ENCODE results near the gene SNX13. TPM values are rescaled to one million over a fixed set of nuclear protein-coding genes. Genes with fewer than 3 reads are reported as not detected.

Gene SNX13
- total RNA-seq, 1 donor from 2014 or later, result 30.1 TPM

Other genes starting within 250 kb of the SNX13 start
- gene PRPS1L1, start 87.4 kb upstream of the SNX13 start, total RNA-seq, result not detected in 2 replicates

Data from T-helper 1 cell treated with Interleukin-12 subunit alpha and Interleukin-12 subunit beta and Interleukin-4 antibody, amounts not matched to agents 30 ng/mL and 1 ng/mL, for 36 hours (primary cell).